HG02588 (cell line): Measurements from ENCODE around the gene AFAP1L1.

Experiments
- ATAC-seq: cut with Tn5 transposase; IDR thresholded peaks from one replicate; pipeline ENCODE4 v1.9.1; 2021; ENCODE audit warnings: mild to moderate bottlenecking, moderate library complexity; ENCODE audit not compliant: unreplicated experiment

AFAP1L1 gene

GRCh38 chr5:149283626-149284480 lies 12.2 kb downstream of the AFAP1L1 start:
- no peak for ATAC-seq

- ATAC-seq, result no peak
These were observed 12.8 kb downstream of the AFAP1L1 start for GRCh38 chr5:149284501-149284900.

GRCh38 chr5:149285153-149285552 lies 13.5 kb downstream of the AFAP1L1 start:
- ATAC-seq, result no peak

GRCh38 chr5:149288436-149288835 lies 16.8 kb downstream of the AFAP1L1 start:
- no peak for ATAC-seq

- ATAC-seq, result no peak
These were observed 17.6 kb downstream of the AFAP1L1 start for GRCh38 chr5:149289301-149289700.

DNA sequence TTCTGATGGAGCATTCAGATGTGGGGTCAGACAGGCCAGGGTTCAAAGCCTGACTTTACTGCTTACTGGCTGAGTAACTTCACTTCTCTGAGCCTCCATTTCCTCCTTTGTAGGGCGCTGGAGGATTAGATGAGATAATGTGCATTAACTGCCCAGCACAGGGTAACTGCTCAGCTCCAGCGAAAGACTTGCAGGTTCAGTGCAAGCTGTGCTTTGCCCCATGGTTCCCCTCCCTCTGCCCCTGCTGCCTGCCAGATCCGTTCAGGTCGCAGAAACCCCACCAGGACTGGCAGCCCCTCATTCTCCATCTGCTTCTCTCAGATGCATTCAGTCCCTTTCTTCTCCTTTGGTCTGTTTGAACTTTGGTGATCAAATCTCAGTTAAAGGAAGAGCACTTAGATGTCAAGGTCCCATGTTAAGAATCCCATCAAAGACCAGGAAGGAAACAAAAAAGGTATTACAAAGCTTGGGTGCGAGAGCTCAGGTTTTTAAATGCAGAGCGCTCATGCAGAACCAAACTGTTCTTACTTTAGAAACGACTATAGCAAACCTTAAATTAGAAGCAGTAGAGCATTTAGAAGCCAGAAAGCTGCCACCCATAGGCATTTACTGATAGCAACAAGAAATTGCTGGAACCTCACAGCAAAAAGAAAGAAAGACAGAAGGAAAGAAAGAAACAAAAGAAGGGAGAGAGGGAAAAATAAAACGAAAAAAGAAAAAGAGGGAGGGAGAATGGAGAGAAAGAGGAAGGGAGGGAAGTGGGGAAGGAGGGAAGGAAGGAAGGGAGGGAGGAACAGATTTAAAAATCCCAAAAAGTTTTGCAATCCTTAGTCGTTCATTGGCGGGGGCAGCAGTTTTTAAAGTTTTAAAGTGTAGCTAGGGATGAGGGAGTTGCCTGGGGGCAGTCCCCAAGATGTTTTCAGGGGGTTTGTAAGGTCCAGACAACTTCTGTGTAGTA lies 23.5 kb downstream of the AFAP1L1 start:
- ATAC-seq, result no peak

GRCh38 chr5:149297340-149298025 lies 25.8 kb downstream of the AFAP1L1 start:
- ATAC-seq, result no peak

GRCh38 chr5:149298163-149298562 lies 26.5 kb downstream of the AFAP1L1 start:
- no peak for ATAC-seq

- no peak for ATAC-seq
These were observed 27.3 kb downstream of the AFAP1L1 start for GRCh38 chr5:149298842-149299404.

- no peak for ATAC-seq
These were observed 27.9 kb downstream of the AFAP1L1 start for GRCh38 chr5:149299451-149300054.

DNA sequence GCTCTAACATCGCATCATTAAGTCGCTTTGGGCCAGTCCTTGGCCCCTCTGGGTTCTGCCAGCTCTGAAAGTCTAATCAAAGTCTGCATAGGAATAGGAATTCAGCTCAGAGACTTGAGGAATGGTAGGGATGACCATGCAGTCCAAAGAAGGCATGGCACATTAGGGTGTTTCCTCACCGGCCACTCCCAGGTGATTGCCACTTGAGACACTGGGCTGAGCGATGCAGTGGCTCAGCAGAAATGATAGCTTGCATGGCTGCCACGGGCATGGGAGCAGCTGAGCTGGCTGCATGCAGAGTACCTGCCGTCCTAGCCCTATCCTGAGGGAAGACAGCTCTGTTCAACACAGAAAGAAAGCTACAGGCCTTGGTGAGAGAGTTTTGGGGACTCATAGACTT lies 28.8 kb downstream of the AFAP1L1 start:
- ATAC-seq, result no peak

GRCh38 chr5:149301049-149301743 lies 29.5 kb downstream of the AFAP1L1 start:
- no peak for ATAC-seq

DNA sequence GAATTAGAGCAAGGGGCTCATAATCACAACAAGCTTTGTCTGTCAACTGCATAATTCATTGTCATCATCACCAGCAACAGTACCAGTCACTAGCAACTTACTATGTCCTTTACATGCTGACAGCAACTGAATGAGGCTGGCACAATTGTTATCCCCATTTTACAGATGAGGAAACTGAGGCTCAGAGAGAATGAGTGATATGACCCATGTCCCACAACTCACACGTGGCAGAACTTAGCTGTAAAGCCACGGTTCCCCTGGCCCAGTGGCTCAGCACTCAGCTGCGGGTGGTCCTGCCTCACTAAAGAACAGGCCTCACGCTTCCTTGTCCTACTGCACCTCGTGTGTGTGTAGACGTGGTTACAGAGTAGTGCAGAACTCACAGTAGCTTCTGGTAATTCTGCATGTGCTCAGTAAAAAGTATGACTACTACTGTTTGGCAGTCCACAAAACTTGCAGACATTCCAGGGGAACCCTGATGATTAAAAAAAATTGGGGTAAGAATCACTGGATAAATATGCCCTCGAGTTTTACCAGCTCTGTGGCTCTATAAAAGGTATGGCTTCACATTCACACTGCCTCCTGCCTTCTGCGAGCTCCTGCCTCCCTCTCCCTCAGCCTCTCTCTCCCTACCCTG lies 30.2 kb downstream of the AFAP1L1 start:
- ATAC-seq, result no peak

DNA sequence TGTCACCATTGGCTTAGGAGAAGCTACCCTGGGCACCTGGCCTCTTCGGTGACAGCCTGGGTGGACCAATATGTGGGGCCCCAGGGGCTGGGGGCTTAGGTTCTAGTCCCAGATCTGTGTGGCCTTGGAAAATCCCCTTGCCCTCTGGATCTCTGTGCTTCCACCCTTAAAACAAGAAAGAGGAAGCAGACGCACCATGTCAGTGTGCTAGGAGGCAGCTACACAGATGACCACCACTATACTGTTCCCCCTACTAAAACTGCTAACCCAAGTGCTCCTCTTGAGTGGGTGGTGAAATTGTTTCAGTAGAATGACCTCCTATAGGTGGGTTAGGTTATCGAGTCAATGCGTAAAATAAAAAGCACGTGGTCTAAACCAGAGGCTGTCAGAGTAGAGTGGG lies 31.0 kb downstream of the AFAP1L1 start:
- ATAC-seq, result no peak

- ATAC-seq, result no peak
These were observed 31.6 kb downstream of the AFAP1L1 start for GRCh38 chr5:149303210-149303609.

DNA sequence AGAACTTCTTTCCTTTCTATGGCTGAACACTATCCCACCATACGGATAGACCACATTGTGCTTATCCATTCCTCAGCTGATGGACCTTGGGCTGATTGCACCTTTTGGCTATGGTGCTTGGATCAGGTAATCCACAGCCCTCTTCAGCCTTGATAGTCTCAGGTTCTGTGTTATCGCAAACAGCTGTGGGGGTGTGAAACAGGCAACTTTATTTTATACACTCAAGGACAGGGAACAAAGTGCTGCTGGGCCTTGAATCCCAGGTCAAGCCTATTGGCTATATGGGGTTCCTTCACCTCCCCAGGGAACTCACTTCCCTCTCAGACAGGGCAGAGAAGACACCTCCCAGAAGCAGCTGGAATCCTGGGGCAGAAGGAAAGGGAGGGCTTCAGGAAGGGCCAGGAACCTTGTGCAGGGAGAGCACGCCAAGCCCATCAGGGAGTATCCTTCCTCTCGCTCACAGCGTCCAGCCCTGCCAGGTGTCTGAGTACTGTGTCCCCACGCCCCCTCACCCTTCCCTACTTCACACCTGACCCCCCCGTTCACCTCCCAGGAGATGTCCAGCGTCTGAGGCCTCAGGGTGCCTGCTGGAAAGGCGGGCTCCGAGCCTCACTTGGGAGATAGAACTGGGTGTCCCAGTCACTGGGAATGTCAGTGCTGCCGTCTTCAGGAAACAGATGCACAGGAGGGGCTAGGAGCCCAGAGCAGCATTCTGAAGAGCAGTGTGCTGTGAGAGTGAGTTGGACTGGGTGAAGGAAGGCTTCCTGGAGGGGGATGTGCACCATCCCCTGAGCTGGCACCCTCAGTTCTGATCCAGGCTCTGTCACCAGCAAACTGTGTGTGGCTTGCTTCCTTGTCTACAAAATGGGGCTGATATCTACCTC lies 32.8 kb downstream of the AFAP1L1 start:
- no peak for ATAC-seq

GRCh38 chr5:149309354-149309753 lies 37.7 kb downstream of the AFAP1L1 start:
- ATAC-seq, result no peak

DNA sequence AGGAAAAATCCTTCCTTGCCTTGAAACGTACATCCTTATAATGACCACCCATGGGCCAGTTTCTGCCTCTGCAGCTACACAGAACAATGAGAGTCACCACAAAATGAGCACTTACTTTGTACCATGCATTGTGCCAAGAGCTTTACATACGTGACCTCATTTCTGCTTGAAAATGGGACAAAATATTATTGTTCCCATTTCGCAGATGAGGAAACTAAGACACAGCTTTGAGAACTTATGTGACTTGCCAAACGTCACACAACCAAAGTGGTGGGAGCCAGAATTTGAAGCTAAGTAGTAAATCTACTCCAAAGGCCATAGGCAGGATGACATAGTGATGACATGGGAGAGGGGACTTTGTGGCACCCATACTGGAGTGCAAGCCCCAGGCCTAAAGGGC lies 38.8 kb downstream of the AFAP1L1 start:
- ATAC-seq, result no peak
